Tibial nerve (tissue), 3 donors: Measurements from ENCODE around the gene CBFB.

Experiments used
- POLR2A ChIP-seq, 2 donors: fragments of 450-650 bp; IDR thresholded peaks; one replicate each; pipeline ENCODE4 v1.6.1; 2017; ENCODE audit warnings: antibody characterized with exemption in 2 of 2, mild to moderate bottlenecking in 2 of 2, moderate library complexity in 2 of 2
- TF ChIP-seq, protein P1 (sequence below), 5 experiments: fragments of 200-600 bp in 3 of 5; fragments of 450-650 bp in 2 of 5; sonication (generic) in 3 of 5; IDR thresholded peaks; one replicate each; pipeline ENCODE4 v1.5.1; 2016 to 2019; ENCODE audit warnings: antibody characterized with exemption in 5 of 5, mild to moderate bottlenecking in 3 of 5, moderate library complexity in 2 of 5

- TF ChIP-seq POLR2A (IDR thresholded peaks at IDR 0.05), result no peak
- TF ChIP-seq, protein P1, sequence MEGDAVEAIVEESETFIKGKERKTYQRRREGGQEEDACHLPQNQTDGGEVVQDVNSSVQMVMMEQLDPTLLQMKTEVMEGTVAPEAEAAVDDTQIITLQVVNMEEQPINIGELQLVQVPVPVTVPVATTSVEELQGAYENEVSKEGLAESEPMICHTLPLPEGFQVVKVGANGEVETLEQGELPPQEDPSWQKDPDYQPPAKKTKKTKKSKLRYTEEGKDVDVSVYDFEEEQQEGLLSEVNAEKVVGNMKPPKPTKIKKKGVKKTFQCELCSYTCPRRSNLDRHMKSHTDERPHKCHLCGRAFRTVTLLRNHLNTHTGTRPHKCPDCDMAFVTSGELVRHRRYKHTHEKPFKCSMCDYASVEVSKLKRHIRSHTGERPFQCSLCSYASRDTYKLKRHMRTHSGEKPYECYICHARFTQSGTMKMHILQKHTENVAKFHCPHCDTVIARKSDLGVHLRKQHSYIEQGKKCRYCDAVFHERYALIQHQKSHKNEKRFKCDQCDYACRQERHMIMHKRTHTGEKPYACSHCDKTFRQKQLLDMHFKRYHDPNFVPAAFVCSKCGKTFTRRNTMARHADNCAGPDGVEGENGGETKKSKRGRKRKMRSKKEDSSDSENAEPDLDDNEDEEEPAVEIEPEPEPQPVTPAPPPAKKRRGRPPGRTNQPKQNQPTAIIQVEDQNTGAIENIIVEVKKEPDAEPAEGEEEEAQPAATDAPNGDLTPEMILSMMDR (IDR thresholded peaks at IDR 0.05), result no peak
Measured at GRCh38 chr16:67111951-67112444, 83.0 kb downstream of the CBFB start.
